Suprapubic skin (tissue), 4 donors: Measurements from ENCODE around the gene MFAP3L. TPM values are rescaled to one million over a fixed set of nuclear protein-coding genes. Genes with fewer than 3 reads are reported as not detected.

Source experiments
- DNase-seq, 2 donors: peaks; one replicate each; pipeline ENCODE4 v3.0.0-alpha.2; 2019; ENCODE audit warnings: low spot score in 2 of 2
- H3K27ac ChIP-seq: fragments of 200-600 bp; sonication (generic); one replicate; pipeline ENCODE4 v1.5.1; 2019
- H3K27me3 ChIP-seq: fragments of 200-600 bp; sonication (generic); one replicate; pipeline ENCODE4 v1.5.1; 2019
- H3K36me3 ChIP-seq: fragments of 200-600 bp; sonication (generic); one replicate; pipeline ENCODE4 v1.5.1; 2019
- H3K4me1 ChIP-seq: fragments of 200-600 bp; sonication (generic); one replicate; pipeline ENCODE4 v1.5.1; 2019
- H3K4me3 ChIP-seq: fragments of 200-600 bp; sonication (generic); one replicate; pipeline ENCODE4 v1.5.1; 2019; ENCODE audit warnings: mild to moderate bottlenecking
- H3K9me3 ChIP-seq: fragments of 200-600 bp; sonication (generic); one replicate; pipeline ENCODE4 v1.5.1; 2019
- CTCF ChIP-seq, 2 donors: fragments of 200-600 bp in 1 of 2; fragments of 450-650 bp in 1 of 2; sonication (generic) in 1 of 2; IDR thresholded peaks; one replicate each; pipeline ENCODE4 v1.5.1; 2016 to 2019; ENCODE audit warnings: antibody characterized with exemption in 2 of 2, mild to moderate bottlenecking in 1 of 2, moderate library complexity in 1 of 2
- EP300 ChIP-seq: sonication (generic); formaldehyde crosslinking; IDR thresholded peaks from one replicate; pipeline ENCODE4 v1.6.1; 2017; ENCODE audit warnings: antibody characterized with exemption
- POLR2A ChIP-seq, 2 donors: fragments of 450-650 bp; IDR thresholded peaks; one replicate each; pipeline ENCODE4 v1.6.1; 2017; ENCODE audit warnings: antibody characterized with exemption in 2 of 2, mild to moderate bottlenecking in 2 of 2, moderate library complexity in 2 of 2
- POLR2AphosphoS5 ChIP-seq, 3 donors: sonication (generic); formaldehyde crosslinking; IDR thresholded peaks; one replicate each; pipeline ENCODE4 v1.6.1; 2017; ENCODE audit warnings: antibody characterized with exemption in 3 of 3
- WGBS: methylation state at CpG from one replicate; pipeline ENCODE4 v1.1.5; 2018; 5-methylcytosine and 5-hydroxymethylcytosine counted together
- total RNA-seq, 4 donors: library from RNA; depleted of rRNA; stranded (reverse); fragments of >200 nt; gene quantifications; one replicate each; pipeline ENCODE4 v1.1.0, GENCODE V29; 2016

MFAP3L gene
- total RNA-seq, 4 donors from 2014 or later: 41.4 to 67.0 (median 58.9) TPM

- TF ChIP-seq CTCF (IDR thresholded peaks at IDR 0.05) (no peak), POLR2AphosphoS5 (IDR thresholded peaks at IDR 0.05) (no peak), EP300 (no peak), POLR2A (IDR thresholded peaks at IDR 0.05) (no peak)
- no peaks in the 10 kb centered on the region for H3K4me1 ChIP-seq
- no peak overlapping the region for H3K4me3 ChIP-seq
- DNase-seq: no peak
- no peak overlapping the region for H3K27ac ChIP-seq
- H3K9me3 ChIP-seq: no peaks in the 10 kb centered on the region
- H3K36me3 ChIP-seq: no peaks in the 10 kb centered on the region
- WGBS: 43% methylated on average over 3 of the region's 3 CpGs
- H3K27me3 ChIP-seq: no peaks in the 10 kb centered on the region
Observed at GRCh38 chr4:169984173-169984572, 42.0 kb downstream of the MFAP3L start.

- TF ChIP-seq POLR2AphosphoS5 (IDR thresholded peaks at IDR 0.05) (no peak), EP300 (no peak), CTCF (IDR thresholded peaks at IDR 0.05) (no peak), POLR2A (IDR thresholded peaks at IDR 0.05) (no peak)
- Histone ChIP-seq H3K9me3 (no peaks in the 10 kb centered on the region), H3K27me3 (no peaks in the 10 kb centered on the region), H3K4me3 (no peak overlapping the region), H3K4me1 (no peaks in the 10 kb centered on the region), H3K36me3 (no peaks in the 10 kb centered on the region), H3K27ac (no peak overlapping the region)
- DNase-seq: no peak
- WGBS: 62% methylated on average over 1 of the region's 1 CpG
Observed at GRCh38 chr4:169976951-169977350, 49.2 kb downstream of the MFAP3L start.

GRCh38 chr4:169975838-169976796 is 50.1 kb downstream of the MFAP3L start:
- no peak for DNase-seq
- 76% methylated on average over 14 of the region's 14 CpGs for WGBS
- TF ChIP-seq POLR2AphosphoS5 (IDR thresholded peaks at IDR 0.05) (no peak), POLR2A (IDR thresholded peaks at IDR 0.05) (no peak), EP300 (no peak), CTCF (IDR thresholded peaks at IDR 0.05) (no peak)

GRCh38 chr4:169975131-169975837 is 50.9 kb downstream of the MFAP3L start:
- Histone ChIP-seq H3K36me3 (no peaks in the 10 kb centered on the region), H3K9me3 (no peaks in the 10 kb centered on the region), H3K27ac (no peak overlapping the region), H3K27me3 (no peaks in the 10 kb centered on the region), H3K4me3 (no peak overlapping the region), H3K4me1 (no peaks in the 10 kb centered on the region)
- no peak for TF ChIP-seq POLR2AphosphoS5 (IDR thresholded peaks at IDR 0.05)
- no peak for TF ChIP-seq POLR2A (IDR thresholded peaks at IDR 0.05)
- no peak for TF ChIP-seq EP300
- TF ChIP-seq CTCF (IDR thresholded peaks at IDR 0.05): no peak
- 72% methylated on average over 6 of the region's 6 CpGs for WGBS
- DNase-seq: no peak

More at GRCh38 chr4:169975838-169976796, 50.1 kb downstream of the MFAP3L start:
- Histone ChIP-seq H3K4me3 (no peak overlapping the region), H3K27me3 (no peaks in the 10 kb centered on the region), H3K27ac (no peak overlapping the region), H3K36me3 (no peaks in the 10 kb centered on the region), H3K4me1 (no peaks in the 10 kb centered on the region), H3K9me3 (no peaks in the 10 kb centered on the region)
